COLO668 (cell line): ENCODE measurements around the gene TANGO2.

Experiments used
- DNase-seq: peaks from one replicate; lab custom pipeline; 2025; ENCODE audit not compliant: unreplicated experiment; lab: John Stamatoyannopoulos, UW

TANGO2 gene

GRCh38 chr22:20020533-20021195 lies at the start of gene TANGO2:
TSS of gene TANGO2 (plus strand) at chr22:20021110. CDS start at chr22:20036799, 15,689 bp downstream.
- DNase-seq: peak; percentile 97

GRCh38 chr22:19971276-19972124 lies 49.4 kb upstream of the TANGO2 start:
- DNase-seq: no peak

GRCh38 chr22:19972251-19972650 lies 48.7 kb upstream of the TANGO2 start:
- no peak for DNase-seq

- no peak for DNase-seq
These were observed 48.0 kb upstream of the TANGO2 start for GRCh38 chr22:19972652-19973550.

GRCh38 chr22:19973551-19974267 lies 47.2 kb upstream of the TANGO2 start:
- DNase-seq: no peak

GRCh38 chr22:19974268-19974861 lies 46.5 kb upstream of the TANGO2 start:
- peak; percentile 87 for DNase-seq

- peak; percentile 84 for DNase-seq
These were observed 45.8 kb upstream of the TANGO2 start for GRCh38 chr22:19974935-19975706.

GRCh38 chr22:19975707-19976035 lies 45.2 kb upstream of the TANGO2 start:
- DNase-seq: no peak

GRCh38 chr22:19976671-19977070 lies 44.2 kb upstream of the TANGO2 start:
- DNase-seq: no peak

GRCh38 chr22:19977296-19978243 lies 43.3 kb upstream of the TANGO2 start:
- no peak for DNase-seq

GRCh38 chr22:19978748-19979147 lies 42.2 kb upstream of the TANGO2 start:
- no peak for DNase-seq

GRCh38 chr22:19979712-19980493 lies 41.0 kb upstream of the TANGO2 start:
- no peak for DNase-seq

- no peak for DNase-seq
These were observed 40.1 kb upstream of the TANGO2 start for GRCh38 chr22:19980766-19981165.

- no peak for DNase-seq
These were observed 39.5 kb upstream of the TANGO2 start for GRCh38 chr22:19981171-19981960.

GRCh38 chr22:19981961-19982920 lies 38.7 kb upstream of the TANGO2 start:
- no peak for DNase-seq
